Heart left ventricle (tissue), 13 donors: ENCODE measurements around the gene STK11IP.

Source experiments
- POLR2A ChIP-seq, 2 donors: fragments of 450-650 bp; IDR thresholded peaks; one replicate each; pipeline ENCODE4 v1.6.1; 2017; ENCODE audit warnings: antibody characterized with exemption in 2 of 2, mild to moderate bottlenecking in 2 of 2, moderate library complexity in 2 of 2
- TF ChIP-seq, protein P1 (sequence below), 12 donors: fragments of 200-600 bp; sonication (generic) in 4 of 12; IDR thresholded peaks; one replicate each; pipeline versions ENCODE4 v1.5.0 to v1.8.0; 2018 to 2022; ENCODE audit warnings: antibody characterized with exemption in 12 of 12, mild to moderate bottlenecking in 5 of 12
- donor health status: ischemic (EF 13 %, LVEDD 7.1; RV severe dilation, severe dysfunction).
- donor health status: DM: no; HTN: yes; CAD: no.
- donor health status: DM: no; HTN: no; CAD: no.
- donor health status: ischemic (EF 25% LVEDD 6.9; RV normal size, moderate dysfunction).
- donor health status: ischemic (EF 25% LVEDD 5.7; RV mildly dilated, moderate dysfunction).
- donor health status: ischemic (EF 35%, LVEDD 5.7; RV mildly dilated, moderate dysfunction).
- donor health status: nonischemic (EF 11% LVEDD 7.7; RV severe dilation, severe dysfunction).
- donor health status: DM: yes; HTN: yes; CAD: no.
- donor health status: PGD.
- donor health status: ischemic (EF 29% LVEDD 5.4; RV normal size, mild dysfunction).
- donor health status: nonischemic (EF 23%, LVEDD 6.1; RV moderate dilation, normal function).

DNA sequence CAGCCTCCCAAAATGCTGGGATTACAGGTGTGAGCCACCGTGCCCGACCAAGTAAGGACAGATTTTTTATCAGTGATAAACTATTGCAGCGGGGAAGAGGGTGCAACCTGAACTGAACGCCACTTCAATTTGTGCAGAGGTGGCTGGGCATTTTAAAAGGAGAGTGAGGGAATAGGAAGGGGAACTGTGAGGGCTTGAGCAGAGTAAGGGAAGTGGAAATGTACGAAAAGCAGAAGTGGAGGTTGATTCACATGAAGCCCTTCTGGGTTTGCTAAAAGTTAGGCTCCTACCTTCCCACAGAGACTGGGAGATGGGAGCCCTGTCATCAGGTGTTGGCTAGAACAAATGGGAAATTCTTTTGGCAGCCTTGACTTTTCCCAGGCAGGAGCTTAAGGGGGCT is 6.1 kb downstream of the STK11IP start:
- TF ChIP-seq, protein P1, sequence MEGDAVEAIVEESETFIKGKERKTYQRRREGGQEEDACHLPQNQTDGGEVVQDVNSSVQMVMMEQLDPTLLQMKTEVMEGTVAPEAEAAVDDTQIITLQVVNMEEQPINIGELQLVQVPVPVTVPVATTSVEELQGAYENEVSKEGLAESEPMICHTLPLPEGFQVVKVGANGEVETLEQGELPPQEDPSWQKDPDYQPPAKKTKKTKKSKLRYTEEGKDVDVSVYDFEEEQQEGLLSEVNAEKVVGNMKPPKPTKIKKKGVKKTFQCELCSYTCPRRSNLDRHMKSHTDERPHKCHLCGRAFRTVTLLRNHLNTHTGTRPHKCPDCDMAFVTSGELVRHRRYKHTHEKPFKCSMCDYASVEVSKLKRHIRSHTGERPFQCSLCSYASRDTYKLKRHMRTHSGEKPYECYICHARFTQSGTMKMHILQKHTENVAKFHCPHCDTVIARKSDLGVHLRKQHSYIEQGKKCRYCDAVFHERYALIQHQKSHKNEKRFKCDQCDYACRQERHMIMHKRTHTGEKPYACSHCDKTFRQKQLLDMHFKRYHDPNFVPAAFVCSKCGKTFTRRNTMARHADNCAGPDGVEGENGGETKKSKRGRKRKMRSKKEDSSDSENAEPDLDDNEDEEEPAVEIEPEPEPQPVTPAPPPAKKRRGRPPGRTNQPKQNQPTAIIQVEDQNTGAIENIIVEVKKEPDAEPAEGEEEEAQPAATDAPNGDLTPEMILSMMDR (IDR thresholded peaks at IDR 0.05): no peak
- TF ChIP-seq POLR2A (IDR thresholded peaks at IDR 0.05): no peak
